Gastrocnemius medialis (tissue), 4 donors: Measurements from ENCODE around the gene NEDD4L. TPM values are rescaled to one million over a fixed set of nuclear protein-coding genes. Genes with fewer than 3 reads are reported as not detected.

Experiments used
- ATAC-seq, 2 donors: fragments of 150-250 bp; one replicate each; pipeline ENCODE4 v1.9.1; 2016
- DNase-seq, 2 donors: peaks; one replicate each; pipeline ENCODE4 v3.0.0-alpha.2; 2019
- H3K27ac ChIP-seq, 4 donors: fragments of 200-600 bp; sonication (generic); 1 replicate in 1 of 4; 2 replicates in 3 of 4; pipeline ENCODE4 v1.5.1; 2016 to 2018; ENCODE audit warnings: mild to moderate bottlenecking in 2 of 4, moderate library complexity in 1 of 4
- H3K27me3 ChIP-seq, 3 donors: fragments of 200-600 bp; sonication (generic) in 2 of 3; 1 replicate in 1 of 3; 2 replicates in 2 of 3; pipeline versions ENCODE4 v1.5.1 to v1.6.0; 2016 to 2019; ENCODE audit warnings: mild to moderate bottlenecking in 1 of 3, moderate library complexity in 1 of 3
- H3K36me3 ChIP-seq, 2 donors: fragments of 200-600 bp; sonication (generic) in 1 of 2; one replicate each; pipeline ENCODE4 v1.5.1; 2017 to 2018
- H3K4me1 ChIP-seq, 2 donors: fragments of 200-600 bp; sonication (generic) in 1 of 2; one replicate each; pipeline ENCODE4 v1.5.1; 2016 to 2017; ENCODE audit warnings: mild to moderate bottlenecking in 2 of 2
- H3K4me3 ChIP-seq, 4 donors: fragments of 200-600 bp; sonication (generic) in 3 of 4; 1 replicate in 1 of 4; 2 replicates in 3 of 4; pipeline ENCODE4 v1.5.1; 2016 to 2019; ENCODE audit warnings: mild to moderate bottlenecking in 2 of 4
- H3K9me3 ChIP-seq, 3 donors: fragments of 200-600 bp; sonication (generic) in 2 of 3; 1 replicate in 1 of 3; 2 replicates in 2 of 3; pipeline ENCODE4 v1.5.1; 2016 to 2019
- POLR2A ChIP-seq, 2 donors: fragments of 450-650 bp; IDR thresholded peaks; one replicate each; pipeline ENCODE4 v1.6.1; 2017; ENCODE audit warnings: antibody characterized with exemption in 2 of 2, mild to moderate bottlenecking in 2 of 2, moderate library complexity in 2 of 2
- in situ Hi-C, 4 donors: fragments of 200-750 bp; cut with MboI; loops; one replicate each; pipeline versions ENCODE4 v1.15.0 to v1.8.0; 2017; ENCODE audit warnings: low sequenced_read_pairs in 4 of 4
- intact Hi-C: fragments of 100-400 bp; cut with DNase I; formaldehyde crosslinking; loops from one replicate; pipeline ENCODE4 v1.15.1; 2023; ENCODE audit warnings: low total_unique reads
- total RNA-seq, 4 donors: library from RNA; depleted of rRNA; stranded (reverse); fragments of >200 nt; gene quantifications; one replicate each; pipeline versions ENCODE4 v1.1.0 to v1.2.3, GENCODE V29; 2016
- TF ChIP-seq, protein P1 (sequence below), 5 experiments: fragments of 450-650 bp in 3 of 5; fragments of 200-600 bp in 2 of 5; sonication (generic) in 2 of 5; IDR thresholded peaks in 4 of 5; conservative IDR thresholded peaks in 1 of 5; 1 replicate in 4 of 5; 2 replicates in 1 of 5; pipeline ENCODE4 v1.5.1; 2016 to 2019; ENCODE audit warnings: antibody characterized with exemption in 5 of 5, mild to moderate bottlenecking in 3 of 5, moderate library complexity in 3 of 5

Gene NEDD4L
- total RNA-seq, 4 donors from 2014 or later = 27.4 to 81.5 (median 51.5) TPM

GRCh38 chr18:58287353-58288274, 243.6 kb downstream of the NEDD4L start:
- H3K27ac ChIP-seq = peak overlapping the region; percentile 58 to 80 (median 73)
- no peaks in the 10 kb centered on the region for H3K27me3 ChIP-seq
- no peaks in the 10 kb centered on the region for H3K9me3 ChIP-seq
- ATAC-seq (no peak), DNase-seq (no peak)
- TF ChIP-seq, protein P1, sequence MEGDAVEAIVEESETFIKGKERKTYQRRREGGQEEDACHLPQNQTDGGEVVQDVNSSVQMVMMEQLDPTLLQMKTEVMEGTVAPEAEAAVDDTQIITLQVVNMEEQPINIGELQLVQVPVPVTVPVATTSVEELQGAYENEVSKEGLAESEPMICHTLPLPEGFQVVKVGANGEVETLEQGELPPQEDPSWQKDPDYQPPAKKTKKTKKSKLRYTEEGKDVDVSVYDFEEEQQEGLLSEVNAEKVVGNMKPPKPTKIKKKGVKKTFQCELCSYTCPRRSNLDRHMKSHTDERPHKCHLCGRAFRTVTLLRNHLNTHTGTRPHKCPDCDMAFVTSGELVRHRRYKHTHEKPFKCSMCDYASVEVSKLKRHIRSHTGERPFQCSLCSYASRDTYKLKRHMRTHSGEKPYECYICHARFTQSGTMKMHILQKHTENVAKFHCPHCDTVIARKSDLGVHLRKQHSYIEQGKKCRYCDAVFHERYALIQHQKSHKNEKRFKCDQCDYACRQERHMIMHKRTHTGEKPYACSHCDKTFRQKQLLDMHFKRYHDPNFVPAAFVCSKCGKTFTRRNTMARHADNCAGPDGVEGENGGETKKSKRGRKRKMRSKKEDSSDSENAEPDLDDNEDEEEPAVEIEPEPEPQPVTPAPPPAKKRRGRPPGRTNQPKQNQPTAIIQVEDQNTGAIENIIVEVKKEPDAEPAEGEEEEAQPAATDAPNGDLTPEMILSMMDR (IDR thresholded peaks at IDR 0.05 in 4 of 5, conservative IDR thresholded peaks at IDR 0.05 in 1 of 5) = no peak
- TF ChIP-seq POLR2A (IDR thresholded peaks at IDR 0.05) = no peak
- peaks cover 76 to 85% of the 10 kb centered on the region in 2 donors for H3K4me1 ChIP-seq
- in situ Hi-C loops = no loop called here
- intact Hi-C loops = no loop called here
- H3K4me3 ChIP-seq = no peak overlapping the region
- no peaks in the 10 kb centered on the region for H3K36me3 ChIP-seq

DNA sequence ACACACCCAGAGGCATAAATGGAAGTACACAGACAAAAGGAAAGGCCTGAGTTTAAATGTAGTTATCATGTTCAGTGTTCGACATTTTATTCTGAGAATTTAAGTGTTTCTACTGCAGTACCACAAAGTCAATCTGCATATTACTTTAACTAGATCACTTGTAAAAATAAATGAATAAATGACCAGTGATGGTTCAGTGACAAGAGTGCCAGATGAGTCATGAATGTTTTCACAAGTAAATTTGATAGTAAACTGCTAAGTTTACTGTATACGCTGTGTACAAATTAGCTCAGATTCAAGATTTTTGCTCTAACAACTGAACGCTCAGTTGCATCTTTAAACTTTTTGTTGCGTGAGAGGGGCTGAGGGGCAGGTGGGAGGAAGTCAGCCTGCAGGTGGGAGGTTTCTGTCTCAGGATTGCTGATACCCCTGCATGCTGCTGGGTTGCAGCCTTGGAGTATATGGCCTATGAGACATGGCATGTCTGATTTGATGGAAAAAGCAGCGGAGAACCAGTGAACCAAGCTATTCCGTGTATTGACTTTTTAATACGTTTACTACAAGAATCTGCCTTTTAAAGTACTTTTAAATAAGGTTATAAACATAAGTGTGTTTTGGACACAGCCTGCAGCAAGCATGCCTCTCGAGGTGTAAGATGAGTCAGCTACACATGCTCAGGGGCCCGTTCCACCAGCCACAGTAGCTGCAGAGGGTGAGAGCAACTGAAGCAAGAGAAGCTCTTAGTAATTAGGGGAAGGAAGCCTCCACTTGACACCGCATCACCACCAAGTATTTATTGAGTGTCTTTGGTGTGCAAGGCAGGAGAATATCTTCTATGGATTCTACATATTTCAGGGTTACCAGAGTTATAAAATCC, 245.1 kb downstream of the NEDD4L start:
- intact Hi-C loops = no loop called here
- in situ Hi-C loops = no loop called here
- no peaks in the 10 kb centered on the region for H3K36me3 ChIP-seq
- ATAC-seq = peak; percentile 83 to 86
- no peaks in the 10 kb centered on the region for H3K27me3 ChIP-seq
- H3K27ac ChIP-seq = peak overlapping the region; percentile 58 to 80 (median 73)
- DNase-seq = peak; percentile 62 to 69
- H3K4me1 ChIP-seq = peaks cover 79 to 89% of the 10 kb centered on the region in 2 donors
- no peaks in the 10 kb centered on the region for H3K9me3 ChIP-seq
- TF ChIP-seq, protein P1 (IDR thresholded peaks at IDR 0.05 in 4 of 5, conservative IDR thresholded peaks at IDR 0.05 in 1 of 5) = no peak
- TF ChIP-seq POLR2A (IDR thresholded peaks at IDR 0.05) = no peak
- peak overlapping the region in 1 of 4 donors; percentile 10 for H3K4me3 ChIP-seq

- H3K27me3 ChIP-seq = no peaks in the 10 kb centered on the region
- no peaks in the 10 kb centered on the region for H3K9me3 ChIP-seq
- in situ Hi-C loops = no loop called here
- H3K4me1 ChIP-seq = peaks cover 78 to 81% of the 10 kb centered on the region in 2 donors
- intact Hi-C loops = no loop called here
- DNase-seq = no peak
- no peak for ATAC-seq
- TF ChIP-seq, protein P1 (IDR thresholded peaks at IDR 0.05 in 4 of 5, conservative IDR thresholded peaks at IDR 0.05 in 1 of 5) = no peak
- no peak for TF ChIP-seq POLR2A (IDR thresholded peaks at IDR 0.05)
- no peaks in the 10 kb centered on the region for H3K36me3 ChIP-seq
- no peak overlapping the region for H3K4me3 ChIP-seq
- H3K27ac ChIP-seq = peak overlapping the region; percentile 58 to 80 (median 73)
Observed at GRCh38 chr18:58290116-58290695, 246.2 kb downstream of the NEDD4L start.

DNA sequence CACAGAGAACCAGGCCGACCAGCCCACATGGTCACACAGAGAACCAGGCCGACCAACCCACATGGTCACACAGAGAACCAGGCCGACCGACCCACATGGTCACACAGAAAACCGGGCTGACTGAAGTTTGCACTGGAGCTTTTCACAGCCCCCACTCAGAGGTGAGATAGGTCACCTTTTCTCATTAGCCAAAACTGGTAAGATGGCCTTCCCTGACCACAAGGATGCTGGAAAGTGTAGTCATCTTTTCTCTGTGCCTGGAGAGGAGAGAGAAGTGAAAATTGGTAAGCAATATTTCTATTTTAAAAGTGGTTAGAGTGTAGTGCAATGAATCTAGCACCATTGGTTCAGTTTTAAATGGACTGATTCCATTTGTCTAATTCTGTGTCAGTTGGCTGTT, 247.1 kb downstream of the NEDD4L start:
- Histone ChIP-seq H3K36me3 (no peaks in the 10 kb centered on the region), H3K4me1 (peaks cover 74 to 75% of the 10 kb centered on the region in 2 donors), H3K9me3 (no peaks in the 10 kb centered on the region), H3K27me3 (no peaks in the 10 kb centered on the region), H3K27ac (peak overlapping the region; percentile 58 to 80 (median 73)), H3K4me3 (no peak overlapping the region)
- TF ChIP-seq, protein P1 (IDR thresholded peaks at IDR 0.05 in 4 of 5, conservative IDR thresholded peaks at IDR 0.05 in 1 of 5) = no peak
- TF ChIP-seq POLR2A (IDR thresholded peaks at IDR 0.05) = no peak
- ATAC-seq (no peak), DNase-seq (no peak)
- intact Hi-C loops = no loop called here
- in situ Hi-C loops = no loop called here
